PC-9 (cell line): ENCODE data around the gene KPNA5. TPM values are rescaled to one million over a fixed set of nuclear protein-coding genes. Genes with fewer than 3 reads are reported as not detected.
"Not testable (repeated sequence)": the region's sequence is repeated elsewhere in the genome, so short reads cannot be mapped to it uniquely, and the experiment has no call there.

Experiments used
- BruUV-seq: library from RNA; stranded (reverse); fragments of 400-500 nt; replicated peaks from 2 replicates; lab custom pipeline; 2021; lab: Mats Ljungman, UMichigan
- CTCF ChIA-PET: fragments of 300-600 bp; sonication (Branson Sonifier 250); formaldehyde crosslinking; loops from one replicate; lab custom pipeline; 2022; ENCODE audit warnings: antibody characterized with exemption; lab: Charles Lee
- POLR2A ChIA-PET: fragments of 300-600 bp; sonication (Branson Sonifier 250); formaldehyde crosslinking; loops from one replicate; lab custom pipeline; 2022; ENCODE audit warnings: antibody characterized with exemption; ENCODE audit not compliant: unreplicated experiment; lab: Charles Lee
- DNase-seq, 2 experiments: peaks; one replicate each; pipeline versions ENCODE4 v3.0.0 to v3.0.0-alpha.2; 2015 to 2022; ENCODE audit warnings: mixed read lengths in 1 of 2
- H2AFZ ChIP-seq: fragments of 200-600 bp; sonication (generic); 2 replicates; pipeline ENCODE4 v1.8.1; 2017; ENCODE audit warnings: antibody characterized with exemption
- H3F3A ChIP-seq: fragments of 200-600 bp; sonication (generic); 2 replicates; pipeline ENCODE4 v1.8.1; 2017; ENCODE audit warnings: antibody characterized with exemption, mild to moderate bottlenecking, low read depth; ENCODE audit not compliant: insufficient read depth
- H3K27ac ChIP-seq: fragments of 200-600 bp; sonication (generic); 2 replicates; pipeline ENCODE4 v1.6.1; 2016; ENCODE audit warnings: mixed run types
- H3K27me3 ChIP-seq: fragments of 200-600 bp; sonication (generic); 2 replicates; pipeline ENCODE4 v1.6.1; 2016; ENCODE audit warnings: low read depth, mixed run types; ENCODE audit not compliant: insufficient read depth
- H3K36me3 ChIP-seq: fragments of 200-600 bp; sonication (generic); 2 replicates; pipeline ENCODE4 v1.6.1; 2016; ENCODE audit warnings: low read depth, mixed run types
- H3K4me1 ChIP-seq: fragments of 200-600 bp; sonication (generic); replicated peaks from 2 replicates; pipeline ENCODE4 v1.6.1; 2016; ENCODE audit warnings: mixed run types; ENCODE audit not compliant: insufficient read depth
- H3K4me2 ChIP-seq: fragments of 200-600 bp; sonication (generic); 2 replicates; pipeline ENCODE4 v1.6.1; 2017; ENCODE audit warnings: mixed run types
- H3K4me3 ChIP-seq: fragments of 200-600 bp; sonication (generic); 2 replicates; pipeline ENCODE4 v1.6.1; 2016; ENCODE audit warnings: mixed run types
- H3K79me2 ChIP-seq: fragments of 200-600 bp; sonication (generic); 2 replicates; pipeline ENCODE4 v1.6.1; 2017; ENCODE audit warnings: low read depth, mixed run types
- H3K9me2 ChIP-seq: fragments of 200-600 bp; sonication (generic); 2 replicates; pipeline ENCODE4 v1.8.1; 2017; ENCODE audit warnings: mild to moderate bottlenecking; ENCODE audit not compliant: insufficient read depth
- H3K9me3 ChIP-seq: fragments of 200-600 bp; sonication (generic); 2 replicates; pipeline ENCODE4 v1.8.1; 2016; ENCODE audit warnings: low read depth; ENCODE audit not compliant: insufficient read depth
- H4K20me1 ChIP-seq: fragments of 200-600 bp; sonication (generic); 2 replicates; pipeline ENCODE4 v1.8.1; 2017; ENCODE audit not compliant: insufficient read depth
- EZH2 ChIP-seq: fragments of 200-600 bp; sonication (generic); IDR thresholded peaks from 2 replicates; pipeline ENCODE4 v1.8.0; 2017; ENCODE audit warnings: antibody characterized with exemption, low read depth
- intact Hi-C: fragments of 100-400 bp; cut with micrococcal nuclease; formaldehyde crosslinking; loops from one replicate; pipeline ENCODE4 v1.10.0; 2022; ENCODE audit not compliant: unreplicated experiment
- total RNA-seq: library from RNA; stranded (reverse); gene quantifications from 2 replicates; pipeline ENCODE4 v1.2.3, GENCODE V29; 2021
- TF ChIP-seq, protein P1 (sequence below): fragments of 200-600 bp; sonication (generic); conservative IDR thresholded peaks from 2 replicates; pipeline ENCODE4 v1.6.1; 2017; ENCODE audit warnings: mixed run types, antibody characterized with exemption, mild to moderate bottlenecking, moderate library complexity

The KPNA5 gene
- total RNA-seq, 1 experiment from 2014 or later, result 6.6 TPM

DNA sequence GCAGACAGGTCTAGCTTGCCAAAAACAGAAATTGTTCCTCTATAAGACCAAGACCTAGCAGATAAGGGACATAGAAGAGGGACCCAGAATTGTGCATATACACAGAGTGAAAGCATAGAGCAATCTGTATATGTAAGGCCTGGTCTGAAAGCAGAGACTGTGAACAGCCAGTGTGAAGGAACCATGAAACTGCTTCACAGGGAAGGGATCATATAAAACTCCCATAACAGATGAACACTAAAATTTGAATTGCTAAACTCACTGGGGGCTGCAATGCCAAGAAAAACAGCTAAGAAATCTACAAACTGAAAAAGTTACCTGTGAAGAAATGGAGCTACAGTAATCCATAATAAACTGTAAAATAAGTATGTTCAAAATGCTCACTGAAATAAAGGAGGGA lies 19.4 kb upstream of the KPNA5 start:
- no TSS peak for BruUV-seq
- intact Hi-C loops, result no loop called here

DNA sequence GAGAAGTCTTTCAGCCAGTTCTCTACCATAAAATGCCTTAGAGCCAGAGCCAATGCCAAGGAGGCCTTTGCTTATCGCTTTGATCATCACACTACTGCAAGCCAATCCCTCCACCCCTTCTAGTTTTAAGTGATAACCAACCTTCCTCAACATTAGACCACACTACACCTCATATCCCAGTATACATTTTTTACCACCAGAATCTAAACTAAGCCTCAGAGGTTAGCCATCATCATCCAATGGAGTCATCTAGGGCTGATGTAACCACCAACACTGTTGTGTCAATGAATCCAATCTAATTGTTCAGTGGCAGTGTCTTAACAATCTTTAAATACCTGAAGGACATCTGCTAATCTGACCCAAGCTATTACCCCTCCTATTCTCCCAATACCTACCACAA lies 18.8 kb upstream of the KPNA5 start:
- Histone ChIP-seq H3K27me3 (no peaks in the 10 kb centered on the region), H3K27ac (no peak overlapping the region), H4K20me1 (peaks cover 6% of the 10 kb centered on the region; the same call in 1 of the 2 replicates), H3K36me3 (peaks cover 17% of the 10 kb centered on the region; the same call in 1 of the 2 replicates), H3K4me2 (no peak overlapping the region), H3K4me1 (peaks cover 26% of the 10 kb centered on the region), H3F3A (no peaks in the 10 kb centered on the region), H3K4me3 (no peak overlapping the region), H3K9me2 (no peaks in the 10 kb centered on the region), H2AFZ (no peak overlapping the region), H3K9me3 (no peaks in the 10 kb centered on the region), H3K79me2 (peaks cover 61% of the 10 kb centered on the region)
- ChIA-PET POLR2A (no interaction called here), CTCF (no interaction called here)
- intact Hi-C loops, result no loop called here
- TF ChIP-seq, protein P1, sequence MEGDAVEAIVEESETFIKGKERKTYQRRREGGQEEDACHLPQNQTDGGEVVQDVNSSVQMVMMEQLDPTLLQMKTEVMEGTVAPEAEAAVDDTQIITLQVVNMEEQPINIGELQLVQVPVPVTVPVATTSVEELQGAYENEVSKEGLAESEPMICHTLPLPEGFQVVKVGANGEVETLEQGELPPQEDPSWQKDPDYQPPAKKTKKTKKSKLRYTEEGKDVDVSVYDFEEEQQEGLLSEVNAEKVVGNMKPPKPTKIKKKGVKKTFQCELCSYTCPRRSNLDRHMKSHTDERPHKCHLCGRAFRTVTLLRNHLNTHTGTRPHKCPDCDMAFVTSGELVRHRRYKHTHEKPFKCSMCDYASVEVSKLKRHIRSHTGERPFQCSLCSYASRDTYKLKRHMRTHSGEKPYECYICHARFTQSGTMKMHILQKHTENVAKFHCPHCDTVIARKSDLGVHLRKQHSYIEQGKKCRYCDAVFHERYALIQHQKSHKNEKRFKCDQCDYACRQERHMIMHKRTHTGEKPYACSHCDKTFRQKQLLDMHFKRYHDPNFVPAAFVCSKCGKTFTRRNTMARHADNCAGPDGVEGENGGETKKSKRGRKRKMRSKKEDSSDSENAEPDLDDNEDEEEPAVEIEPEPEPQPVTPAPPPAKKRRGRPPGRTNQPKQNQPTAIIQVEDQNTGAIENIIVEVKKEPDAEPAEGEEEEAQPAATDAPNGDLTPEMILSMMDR, result no peak
- TF ChIP-seq EZH2, result no peak
- no peak for DNase-seq
- BruUV-seq, result no TSS peak

More for the DNA sequence above, 19.4 kb upstream of the KPNA5 start:
- ChIA-PET CTCF (no interaction called here), POLR2A (no interaction called here)
- Histone ChIP-seq H3K9me2 (no peaks in the 10 kb centered on the region), H3K9me3 (no peaks in the 10 kb centered on the region), H3K4me2 (no peak overlapping the region), H4K20me1 (peaks cover 3% of the 10 kb centered on the region; the same call in 1 of the 2 replicates), H3K27ac (no peak overlapping the region), H3K27me3 (no peaks in the 10 kb centered on the region), H3K4me3 (no peak overlapping the region), H3F3A (no peaks in the 10 kb centered on the region), H3K36me3 (peaks cover 13% of the 10 kb centered on the region; the same call in 1 of the 2 replicates), H2AFZ (no peak overlapping the region), H3K4me1 (peaks cover 19% of the 10 kb centered on the region), H3K79me2 (peaks cover 55% of the 10 kb centered on the region)
- no peak for TF ChIP-seq EZH2
- TF ChIP-seq, protein P1, result no peak
- DNase-seq, result no peak

- peaks cover 11% of the 10 kb centered on the region; the same call in 1 of the 2 replicates for H4K20me1 ChIP-seq
- H2AFZ ChIP-seq, result no peak overlapping the region
- H3K4me1 ChIP-seq, result peaks cover 31% of the 10 kb centered on the region
- no peak overlapping the region for H3K4me3 ChIP-seq
- H3K27ac ChIP-seq, result no peak overlapping the region
- H3K9me3 ChIP-seq, result no peaks in the 10 kb centered on the region
- peaks cover 72% of the 10 kb centered on the region for H3K79me2 ChIP-seq
- TF ChIP-seq, protein P1, result no peak
- no peak for TF ChIP-seq EZH2
- no peak for DNase-seq
- no peak overlapping the region for H3K4me2 ChIP-seq
- ChIA-PET POLR2A (no interaction called here), CTCF (no interaction called here)
- H3K9me2 ChIP-seq, result no peaks in the 10 kb centered on the region
- H3K36me3 ChIP-seq, result peaks cover 8% of the 10 kb centered on the region; the same call in 1 of the 2 replicates
- no peaks in the 10 kb centered on the region; the same call in 1 of the 2 replicates for H3F3A ChIP-seq
- no peaks in the 10 kb centered on the region for H3K27me3 ChIP-seq
- intact Hi-C loops, result no loop called here
- BruUV-seq, result no TSS peak
These were observed 17.7 kb upstream of the KPNA5 start for GRCh38 chr6:116663308-116663707.

- intact Hi-C loops, H2AFZ ChIP-seq, H3F3A ChIP-seq, H3K27ac ChIP-seq, H3K9me2 ChIP-seq, POLR2A ChIA-PET, H3K4me2 ChIP-seq, BruUV-seq, H3K4me3 ChIP-seq, H3K27me3 ChIP-seq, H3K9me3 ChIP-seq, DNase-seq, H3K36me3 ChIP-seq: not testable (repeated sequence)
- peaks cover 74% of the 10 kb centered on the region for H3K79me2 ChIP-seq
- CTCF ChIA-PET, result interaction anchor here (0.7 kb wide), 1 partner anchor 153 kb away, joined by 3 read pairs; no protein-coding TSS in a partner anchor
- H4K20me1 ChIP-seq, result peaks cover 11% of the 10 kb centered on the region; the same call in 1 of the 2 replicates
- H3K4me1 ChIP-seq, result peaks cover 31% of the 10 kb centered on the region
These were observed 16.8 kb upstream of the KPNA5 start for GRCh38 chr6:116664169-116664568.
